ENCODE measurements around the gene ACRBP. TPM values are rescaled to one million over a fixed set of nuclear protein-coding genes. Genes with fewer than 3 reads are reported as not detected.

The ACRBP gene
- total and polyA plus RNA-seq, 12 donors: 0.25 to 4.1 (median 0.43) TPM; not detected in 1

GRCh38 chr12:6643569-6644256 lies 3.5 kb downstream of the ACRBP start:
- H3K36me3 ChIP-seq: peaks cover 0 to 10% (median 5%) of the 10 kb centered on the region in 9 donors
- no peak overlapping the region for H3K4me3 ChIP-seq
- peaks cover 0 to 15% (median 0%) of the 10 kb centered on the region in 11 donors for H3K9me3 ChIP-seq
- peak overlapping the region in 4 of 10 donors; percentile 9 to 84 (median 50) for H3K27ac ChIP-seq
- peaks cover 0 to 47% (median 9%) of the 10 kb centered on the region in 9 donors for H3K4me1 ChIP-seq
- peak in 1 of 2 donors; percentile 29 for DNase-seq
- TF ChIP-seq, protein P1, sequence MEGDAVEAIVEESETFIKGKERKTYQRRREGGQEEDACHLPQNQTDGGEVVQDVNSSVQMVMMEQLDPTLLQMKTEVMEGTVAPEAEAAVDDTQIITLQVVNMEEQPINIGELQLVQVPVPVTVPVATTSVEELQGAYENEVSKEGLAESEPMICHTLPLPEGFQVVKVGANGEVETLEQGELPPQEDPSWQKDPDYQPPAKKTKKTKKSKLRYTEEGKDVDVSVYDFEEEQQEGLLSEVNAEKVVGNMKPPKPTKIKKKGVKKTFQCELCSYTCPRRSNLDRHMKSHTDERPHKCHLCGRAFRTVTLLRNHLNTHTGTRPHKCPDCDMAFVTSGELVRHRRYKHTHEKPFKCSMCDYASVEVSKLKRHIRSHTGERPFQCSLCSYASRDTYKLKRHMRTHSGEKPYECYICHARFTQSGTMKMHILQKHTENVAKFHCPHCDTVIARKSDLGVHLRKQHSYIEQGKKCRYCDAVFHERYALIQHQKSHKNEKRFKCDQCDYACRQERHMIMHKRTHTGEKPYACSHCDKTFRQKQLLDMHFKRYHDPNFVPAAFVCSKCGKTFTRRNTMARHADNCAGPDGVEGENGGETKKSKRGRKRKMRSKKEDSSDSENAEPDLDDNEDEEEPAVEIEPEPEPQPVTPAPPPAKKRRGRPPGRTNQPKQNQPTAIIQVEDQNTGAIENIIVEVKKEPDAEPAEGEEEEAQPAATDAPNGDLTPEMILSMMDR (IDR thresholded peaks at IDR 0.05): no peak
- 84 to 89% methylated on average over 6 of the region's 6 CpGs for WGBS, 2 donors
- H3K27me3 ChIP-seq: no peaks in the 10 kb centered on the region
- intact Hi-C loops (cut with DNase I): no loop called here
- peak in 5 of 8 donors; percentile 13 to 38 (median 19) for ATAC-seq

DNA sequence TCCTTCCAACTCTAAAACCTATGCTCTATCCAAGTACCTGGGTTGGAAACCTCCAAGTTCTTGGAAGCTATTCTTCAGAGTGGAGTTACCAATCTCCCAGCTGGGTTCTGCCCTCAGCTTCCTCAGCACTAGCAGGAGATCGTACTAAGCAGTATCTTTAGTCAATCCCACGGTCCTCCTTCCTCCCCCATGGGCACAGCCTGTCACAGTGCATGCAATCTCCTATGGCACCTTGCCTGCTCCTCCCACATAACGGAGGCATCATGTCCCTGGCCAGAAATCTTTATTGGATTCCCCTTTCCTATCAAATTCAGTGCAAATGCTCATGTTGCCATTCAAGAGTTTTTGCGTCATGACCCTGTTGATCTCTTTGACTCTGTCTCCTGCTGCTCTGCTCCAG lies 6.1 kb downstream of the ACRBP start:
- no peak overlapping the region for H3K4me3 ChIP-seq
- 60 to 67% methylated on average over 4 of the region's 4 CpGs for WGBS, 2 donors
- ATAC-seq (no peak), DNase-seq (no peak)
- peaks cover 0 to 15% (median 0%) of the 10 kb centered on the region in 11 donors for H3K9me3 ChIP-seq
- no peaks in the 10 kb centered on the region for H3K36me3 ChIP-seq
- peaks cover 0 to 47% (median 0%) of the 10 kb centered on the region in 9 donors for H3K4me1 ChIP-seq
- intact Hi-C loops (cut with DNase I): no loop called here
- TF ChIP-seq, protein P1 (IDR thresholded peaks at IDR 0.05): no peak
- no peak overlapping the region for H3K27ac ChIP-seq
- H3K27me3 ChIP-seq: no peaks in the 10 kb centered on the region

DNA sequence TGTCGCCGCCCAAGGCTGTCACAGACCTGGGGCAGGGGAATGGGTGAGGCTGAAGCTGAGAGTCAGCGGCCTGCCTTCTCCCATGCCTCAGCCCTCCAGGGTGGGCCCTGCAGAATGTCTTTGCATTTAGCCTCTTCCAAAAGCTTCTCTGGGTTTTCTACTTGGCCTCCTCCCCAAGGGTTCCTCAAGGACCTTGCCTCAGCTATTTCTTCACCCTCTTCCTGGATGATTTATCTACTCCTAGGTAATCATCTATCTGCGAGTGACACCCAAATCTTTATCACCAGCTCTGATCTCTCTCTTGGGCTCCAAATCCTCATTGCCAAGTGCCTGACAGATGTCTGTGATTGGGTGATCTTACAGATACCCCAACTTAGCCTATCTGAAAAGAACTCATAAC lies 6.7 kb downstream of the ACRBP start:
- WGBS, 2 donors: 93 to 96% methylated on average over 4 of the region's 4 CpGs
- Histone ChIP-seq H3K4me3 (no peak overlapping the region), H3K27ac (no peak overlapping the region), H3K9me3 (peaks cover 0 to 15% (median 0%) of the 10 kb centered on the region in 11 donors), H3K36me3 (no peaks in the 10 kb centered on the region), H3K4me1 (peaks cover 0 to 54% (median 0%) of the 10 kb centered on the region in 9 donors), H3K27me3 (no peaks in the 10 kb centered on the region)
- no peak for DNase-seq
- intact Hi-C loops (cut with DNase I): no loop called here
- no peak for ATAC-seq
- TF ChIP-seq, protein P1 (IDR thresholded peaks at IDR 0.05): no peak

GRCh38 chr12:6639151-6639801 lies 8.0 kb downstream of the ACRBP start:
- 69 to 76% methylated on average over 11 of the region's 11 CpGs for WGBS, 2 donors

More at GRCh38 chr12:6639151-6639801, 8.0 kb downstream of the ACRBP start:
- intact Hi-C loops (cut with DNase I): no loop called here
- peak overlapping the region in 3 of 10 donors; percentile 4 to 73 (median 22) for H3K27ac ChIP-seq
- DNase-seq (no peak), ATAC-seq (peak in 2 of 8 donors; percentile 29 to 67)
- H3K4me1 ChIP-seq: peaks cover 0 to 48% (median 0%) of the 10 kb centered on the region in 9 donors
- H3K36me3 ChIP-seq: no peaks in the 10 kb centered on the region
- peaks cover 0 to 11% (median 0%) of the 10 kb centered on the region in 11 donors for H3K9me3 ChIP-seq
- TF ChIP-seq, protein P1 (IDR thresholded peaks at IDR 0.05): no peak
- no peaks in the 10 kb centered on the region for H3K27me3 ChIP-seq
- H3K4me3 ChIP-seq: no peak overlapping the region

Measured in heart right ventricle (tissue), 16 donors.